GM18951 (cell line): ENCODE results near the gene ANKLE2.

ENCODE experiments used
- POLR2A ChIP-seq: IDR thresholded peaks from 4 replicates; pipeline ENCODE4 v1.6.1; 2011; ENCODE audit warnings: mild to moderate bottlenecking; ENCODE audit not compliant: insufficient read length, insufficient read depth; ENCODE audit errors: extremely low read depth
- in situ Hi-C: fragments of 300-500 bp; cut with MboI; formaldehyde crosslinking; loops from one replicate; pipeline ENCODE4 v1.12.0; 2022; ENCODE audit warnings: low sequenced_read_pairs, mixed read lengths, inconsistent platforms; ENCODE audit not compliant: unreplicated experiment

Gene ANKLE2

DNA sequence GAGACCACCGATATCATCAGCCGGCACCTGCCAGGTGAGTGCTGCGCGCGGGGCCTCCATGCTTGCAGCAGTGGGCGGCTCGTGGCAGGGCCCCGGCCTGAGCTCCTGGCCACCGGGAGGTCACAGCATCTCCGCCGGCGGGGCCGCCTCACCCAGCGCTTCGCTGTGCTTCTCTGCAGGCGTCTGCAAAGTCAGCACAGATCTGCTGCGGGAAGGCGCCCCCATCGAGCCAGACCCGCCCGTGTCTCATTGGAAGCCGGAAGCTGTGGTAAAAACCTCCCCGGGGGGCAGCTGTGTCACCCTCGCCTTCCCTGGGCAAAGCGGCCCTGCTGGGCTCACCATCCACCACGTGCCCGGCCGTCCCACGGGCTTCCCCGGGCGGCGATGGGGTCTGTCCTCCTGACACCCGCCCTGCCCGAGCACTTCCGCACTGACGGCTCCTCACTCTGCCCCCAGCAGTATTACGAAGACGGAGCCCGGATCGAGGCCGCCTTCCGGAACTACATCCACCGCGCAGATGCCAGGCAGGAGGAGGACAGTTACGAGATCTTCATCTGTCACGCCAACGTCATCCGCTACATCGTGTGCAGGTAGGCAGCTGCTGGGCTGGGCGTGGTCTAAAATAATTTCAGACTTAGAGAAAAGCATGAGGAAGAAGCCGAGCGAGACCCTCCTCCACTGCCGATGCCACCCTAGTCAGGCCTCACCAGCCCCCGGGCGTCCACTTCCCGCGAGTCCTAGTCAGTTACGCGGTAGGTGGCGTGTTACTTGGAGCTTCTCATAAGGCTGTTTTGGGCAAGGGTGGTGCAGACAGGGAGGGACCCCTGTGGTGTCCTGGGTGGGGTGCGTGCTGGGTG lies 43.9 kb downstream of the ANKLE2 start:
- in situ Hi-C loops: no loop called here
- no peak for TF ChIP-seq POLR2A

DNA sequence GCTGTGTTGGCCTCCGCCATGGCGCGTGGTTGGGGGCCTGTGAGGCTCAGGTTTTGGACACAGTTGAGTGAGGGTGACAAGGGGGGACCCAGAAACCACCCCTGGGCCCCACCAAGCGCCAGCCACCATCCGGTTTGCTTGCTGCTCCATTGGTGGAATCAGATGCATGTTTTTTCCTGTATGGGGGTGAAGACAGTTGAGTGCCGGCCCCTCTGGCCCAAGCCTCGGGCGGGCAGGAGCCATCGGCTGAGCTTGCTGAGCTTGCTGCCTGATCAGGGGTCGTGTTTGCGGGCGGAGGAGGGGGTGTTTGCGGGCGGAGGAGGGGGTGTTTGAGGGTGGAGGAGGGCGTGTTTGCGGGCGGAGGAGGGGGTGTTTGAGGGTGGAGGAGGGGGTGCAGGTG lies 44.6 kb downstream of the ANKLE2 start:
- TF ChIP-seq POLR2A: no peak
- in situ Hi-C loops: no loop called here

DNA sequence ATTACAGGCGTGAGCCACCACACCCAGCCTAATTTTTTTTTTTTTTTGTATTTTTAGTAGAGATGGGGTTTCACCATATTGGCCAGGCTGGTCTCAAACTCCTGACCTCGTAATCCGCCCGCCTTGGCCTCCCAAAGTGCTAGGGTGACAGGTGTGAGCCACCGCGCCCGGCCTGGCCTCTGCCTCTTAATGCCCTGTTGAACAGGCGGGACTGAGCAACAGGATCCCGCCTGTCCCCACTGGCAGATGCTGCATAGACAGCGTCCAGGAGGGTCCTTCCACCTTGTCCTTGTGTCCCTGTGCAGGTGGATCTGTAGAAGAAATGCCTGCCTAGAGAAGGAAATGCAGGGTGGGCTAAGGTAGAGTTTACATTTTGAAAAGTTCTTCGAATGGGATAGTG lies 45.3 kb downstream of the ANKLE2 start:
- in situ Hi-C loops: no loop called here
- TF ChIP-seq POLR2A: no peak

DNA sequence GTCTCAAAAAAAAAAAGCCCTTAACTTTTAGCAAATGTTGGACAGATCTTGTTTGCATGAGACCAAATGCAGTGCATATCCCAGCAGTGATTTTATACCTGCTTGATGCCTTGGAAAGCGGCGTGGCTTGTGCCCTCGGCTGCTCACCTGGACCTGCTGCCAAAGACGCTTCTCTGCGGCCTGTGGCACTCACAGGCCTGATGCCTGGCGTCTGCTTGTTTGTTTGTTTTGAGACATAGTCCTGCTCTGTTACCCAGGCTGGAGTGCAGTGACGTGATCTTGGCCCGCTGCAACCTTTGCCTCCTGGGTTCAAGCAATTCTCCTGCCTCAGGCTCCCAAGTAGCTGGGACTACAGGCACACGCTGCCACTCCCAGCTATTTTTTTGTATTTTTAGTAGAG lies 45.8 kb downstream of the ANKLE2 start:
- no peak for TF ChIP-seq POLR2A
- in situ Hi-C loops: no loop called here

DNA sequence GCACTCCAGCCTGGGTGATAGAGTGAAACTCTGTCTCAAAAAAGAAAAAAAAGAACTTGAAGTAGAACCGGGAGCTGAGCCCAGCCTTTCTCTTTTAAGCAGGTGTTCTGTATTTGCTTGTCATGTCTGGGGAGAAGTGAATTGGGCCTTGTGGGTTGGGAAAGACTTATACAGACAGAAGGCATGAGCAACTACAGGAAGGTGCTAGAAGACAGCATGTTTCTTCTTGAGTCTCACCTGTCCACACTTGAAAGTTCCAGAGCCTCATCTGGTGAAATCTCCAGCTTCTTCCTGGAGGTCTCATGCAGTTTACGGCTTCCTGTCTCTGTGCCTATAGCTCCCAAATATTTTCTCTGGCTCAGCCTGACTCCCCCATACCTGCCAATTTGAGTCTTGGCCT lies 48.5 kb downstream of the ANKLE2 start:
- no peak for TF ChIP-seq POLR2A
- in situ Hi-C loops: no loop called here

DNA sequence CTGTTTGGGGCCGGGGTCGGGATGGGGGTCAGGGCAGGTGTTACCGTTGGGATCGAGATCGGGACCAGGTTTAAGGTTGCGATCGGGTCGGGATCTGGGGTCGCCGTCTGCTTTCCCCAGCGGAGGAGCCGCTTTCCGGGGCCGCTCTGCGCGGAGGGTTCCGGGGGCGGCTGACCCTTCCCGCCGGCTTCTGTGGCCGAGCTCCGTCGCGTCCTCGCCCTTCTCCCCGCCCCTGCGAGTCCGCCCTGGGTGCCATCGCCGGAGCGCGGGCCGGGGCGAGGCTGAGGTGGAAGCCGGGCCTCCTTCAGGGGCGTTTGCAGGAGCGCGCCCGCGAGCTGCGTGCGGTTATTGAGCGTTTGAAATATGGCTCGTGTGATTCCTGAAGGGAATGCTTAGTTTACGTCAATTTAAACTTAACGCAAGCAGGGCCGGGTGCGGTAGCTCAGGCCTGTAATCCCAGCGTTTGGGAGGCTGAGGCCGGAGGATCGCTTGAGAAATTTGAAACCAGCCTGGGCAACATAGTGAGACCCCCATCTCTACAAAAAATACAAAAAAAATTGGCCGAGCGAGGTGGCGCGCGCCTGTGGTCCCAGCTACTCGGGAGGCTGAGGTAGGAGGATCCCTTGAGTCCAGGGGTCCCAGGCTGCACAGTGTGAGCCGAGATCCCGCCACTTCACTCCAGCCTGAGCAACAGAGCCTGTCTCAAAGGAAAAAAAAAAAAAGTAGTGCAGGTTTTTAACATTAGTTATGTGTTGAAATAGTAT lies 50.4 kb downstream of the ANKLE2 start:
- TF ChIP-seq POLR2A: no peak
- in situ Hi-C loops: no loop called here

DNA sequence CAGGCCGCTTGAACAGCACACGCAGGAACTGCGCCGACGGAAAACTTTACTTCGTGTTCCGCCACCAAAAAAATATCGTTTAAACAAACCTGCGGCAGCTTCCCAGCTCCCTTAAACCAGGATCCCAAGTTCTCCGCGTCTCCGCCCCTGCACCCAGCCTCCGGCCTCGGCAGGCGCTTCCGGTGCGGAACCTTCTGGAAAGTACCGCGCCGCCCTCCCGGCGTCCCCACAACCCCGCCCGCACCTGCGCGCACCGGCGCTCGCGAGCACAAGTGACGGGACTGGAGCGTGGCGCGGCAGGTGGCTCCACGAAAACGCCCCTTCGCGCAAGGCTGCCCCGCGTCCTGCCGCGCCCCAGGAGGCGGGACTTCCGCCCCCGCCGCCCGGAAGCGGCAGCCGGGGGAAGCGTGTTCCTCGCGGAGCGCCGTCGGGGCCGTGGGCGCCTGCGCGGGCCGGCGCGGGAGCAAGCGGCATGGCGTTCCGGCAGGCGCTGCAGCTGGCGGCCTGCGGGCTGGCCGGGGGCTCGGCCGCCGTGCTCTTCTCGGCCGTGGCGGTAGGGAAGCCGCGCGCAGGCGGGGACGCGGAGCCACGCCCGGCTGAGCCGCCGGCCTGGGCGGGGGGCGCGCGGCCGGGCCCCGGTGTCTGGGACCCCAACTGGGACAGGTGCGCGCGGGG lies 51.1 kb downstream of the ANKLE2 start, which contains the start of gene PGAM5:
PGAM5 (plus strand) TSS at position 438 of the 675 bp plus-strand sequence; CDS start at position 473, 35 bp downstream.
- in situ Hi-C loops: no loop called here
- TF ChIP-seq POLR2A: peak; percentile 95

DNA sequence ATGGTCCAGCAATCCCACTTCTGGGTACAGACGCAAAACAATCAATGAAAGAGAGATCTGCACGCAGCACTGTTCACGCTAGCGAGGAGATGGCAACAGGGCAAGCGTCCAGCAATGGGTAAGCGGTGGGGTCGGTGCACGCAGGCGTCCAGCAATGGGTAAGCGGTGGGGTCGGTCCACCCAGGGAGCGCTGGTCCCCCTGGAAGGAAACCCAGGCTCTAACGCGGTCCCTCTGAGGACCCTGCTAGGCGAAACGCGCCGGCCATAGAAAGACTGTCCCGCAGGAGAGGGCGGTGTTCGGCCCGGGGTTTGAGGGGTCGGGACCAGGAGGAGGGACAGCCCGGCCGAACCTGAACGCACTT lies 51.6 kb downstream of the ANKLE2 start:
- in situ Hi-C loops: no loop called here

DNA sequence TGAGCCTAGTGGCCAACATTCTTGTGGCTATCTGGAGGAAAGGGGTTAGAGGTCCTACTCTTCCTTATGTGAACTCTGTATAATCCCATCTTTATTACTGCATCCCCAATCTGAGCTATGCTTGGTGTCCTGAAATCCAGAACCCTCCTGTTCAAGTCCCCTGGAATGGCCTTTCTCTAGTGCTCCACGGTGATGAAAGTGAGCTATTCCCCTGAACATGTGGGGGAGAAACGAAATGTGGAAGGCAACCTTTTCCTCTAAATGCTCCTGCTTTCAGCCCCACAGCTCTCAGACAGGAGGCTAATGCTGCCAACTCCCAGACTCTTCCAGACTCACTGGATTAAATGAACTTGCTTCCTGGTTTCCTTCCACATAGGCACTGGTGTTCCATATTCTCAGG lies 53.5 kb downstream of the ANKLE2 start:
- TF ChIP-seq POLR2A: no peak
- in situ Hi-C loops: no loop called here

More for the DNA sequence above, 51.6 kb downstream of the ANKLE2 start:
- TF ChIP-seq POLR2A: no peak

DNA sequence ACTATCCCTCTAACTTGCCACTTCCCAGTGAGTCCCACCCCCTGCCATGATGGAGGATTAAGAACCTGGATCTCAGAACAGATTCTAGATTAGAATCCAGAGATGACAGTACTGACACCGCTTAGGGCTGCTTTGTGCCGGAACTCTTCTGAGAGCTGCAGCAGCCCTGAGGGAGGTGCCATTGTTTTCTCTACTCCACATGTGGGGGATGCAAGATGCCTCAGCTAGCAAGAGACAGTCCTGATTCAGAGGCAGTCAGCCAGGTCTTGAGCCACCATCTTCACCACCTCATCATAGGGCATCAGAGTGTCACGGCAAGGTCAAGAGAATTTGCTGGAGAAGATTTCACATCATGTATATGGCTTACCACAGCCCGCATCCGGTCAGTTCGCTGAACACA lies 54.4 kb downstream of the ANKLE2 start:
- TF ChIP-seq POLR2A: no peak
- in situ Hi-C loops: no loop called here

DNA sequence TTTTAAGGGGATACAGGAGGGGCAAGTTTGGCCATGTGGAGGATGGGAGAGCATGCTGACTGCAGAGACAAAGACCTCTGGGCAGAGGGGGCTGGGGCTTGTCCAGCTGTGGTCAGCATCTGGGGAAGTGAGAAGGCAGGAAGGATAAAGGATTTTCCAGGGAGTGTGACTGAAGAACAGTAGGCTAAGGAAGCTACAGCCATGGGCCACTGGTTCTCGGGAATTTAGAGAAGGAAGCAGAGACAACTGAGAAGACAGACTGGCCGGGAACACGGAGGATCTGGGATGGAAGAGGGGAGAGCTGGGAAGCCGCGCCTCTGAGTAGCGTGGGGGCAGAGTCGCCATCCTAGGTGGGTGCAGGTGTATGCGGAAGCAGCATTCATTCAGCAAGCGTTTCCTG lies 58.0 kb downstream of the ANKLE2 start:
- no peak for TF ChIP-seq POLR2A
- in situ Hi-C loops: no loop called here

DNA sequence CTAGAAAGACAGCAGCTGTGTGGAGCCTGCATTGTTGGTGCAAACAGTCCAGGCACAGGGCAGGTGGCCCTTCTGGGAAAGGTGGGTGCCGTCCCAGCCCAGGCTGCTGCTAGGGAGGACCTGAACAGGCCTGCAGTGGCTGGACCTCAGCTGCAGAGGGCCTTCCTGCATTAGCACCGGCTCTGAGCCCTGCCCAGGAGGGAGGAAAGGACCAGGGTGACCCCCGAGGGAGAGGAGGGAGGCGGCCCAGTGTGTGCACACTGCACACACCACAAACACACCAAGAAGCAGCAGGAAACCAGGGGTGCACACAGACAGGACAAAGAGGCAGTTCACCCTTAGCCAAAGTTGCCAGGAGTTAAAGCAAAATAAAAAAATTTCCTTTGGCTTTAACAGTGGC lies 59.0 kb downstream of the ANKLE2 start:
- no peak for TF ChIP-seq POLR2A
- in situ Hi-C loops: no loop called here

DNA sequence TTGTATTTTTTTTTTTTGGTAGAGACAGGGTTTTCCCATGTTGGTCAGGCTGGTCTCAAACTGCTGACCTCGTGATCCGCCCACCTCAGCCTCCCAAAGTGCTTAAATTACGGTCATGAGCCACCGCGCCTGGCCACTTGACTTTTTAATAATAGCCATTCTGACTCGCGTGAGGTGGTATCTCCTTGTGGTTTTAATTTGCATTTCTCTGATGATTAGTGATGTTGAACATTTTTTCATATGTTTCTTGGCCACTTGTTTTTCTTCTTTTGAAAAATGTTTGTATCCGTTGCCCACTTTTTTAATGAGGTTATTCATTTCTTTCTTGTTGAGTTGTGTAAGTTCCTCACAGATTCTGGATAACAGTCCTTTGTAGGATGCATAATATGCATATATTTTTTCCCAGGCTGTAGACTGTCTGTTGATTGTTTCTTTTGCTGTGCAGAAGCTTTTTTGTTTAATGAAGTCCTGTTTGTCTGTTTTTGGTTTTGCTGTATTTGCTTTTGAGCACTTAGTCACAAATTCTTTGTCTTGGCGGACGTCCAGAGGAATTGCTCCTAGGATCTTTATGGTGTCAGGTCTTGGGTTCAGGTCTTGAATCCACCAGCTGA lies 61.3 kb downstream of the ANKLE2 start:
- no peak for TF ChIP-seq POLR2A
- in situ Hi-C loops: no loop called here

DNA sequence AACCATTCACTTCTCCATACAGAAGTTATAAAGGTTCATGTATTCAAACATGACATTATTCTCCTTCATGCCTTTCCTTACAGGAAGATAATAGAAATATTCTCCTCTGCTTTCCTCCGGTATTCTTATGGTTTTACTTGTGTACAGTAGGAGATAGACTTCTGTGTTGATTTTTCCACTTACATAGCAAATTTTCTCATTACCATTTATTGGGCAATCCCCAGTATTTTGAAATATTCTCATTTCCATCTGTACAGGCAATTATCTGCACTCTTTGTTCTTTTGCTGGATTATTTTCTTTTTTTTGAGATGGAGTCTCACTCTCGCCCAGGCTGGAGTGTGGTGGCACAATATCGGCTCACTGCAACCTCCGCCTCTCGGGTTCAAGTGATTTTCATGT lies 63.3 kb downstream of the ANKLE2 start:
- in situ Hi-C loops: no loop called here
- TF ChIP-seq POLR2A: no peak
